Aorta (tissue), 5 donors: Measurements from ENCODE around the gene MRTFA. TPM values are rescaled to one million over a fixed set of nuclear protein-coding genes. Genes with fewer than 3 reads are reported as not detected.
"Not testable (repeated sequence)": the region's sequence is repeated elsewhere in the genome, so short reads cannot be mapped to it uniquely, and the experiment has no call there.

Experiments used
- ATAC-seq: fragments of 200-7000 bp; cut with Tn5 transposase; one replicate; pipeline ENCODE4 v1.9.1; 2022; ENCODE audit warnings: moderate library complexity; ENCODE audit not compliant: low FRiP score
- DNase-seq, 2 donors: peaks; one replicate each; pipeline ENCODE4 v3.0.0-alpha.2; 2020
- H3K27ac ChIP-seq, 2 donors: one replicate each; pipeline ENCODE4 v1.5.1; 2013; ENCODE audit warnings: low read length in 2 of 2, mild to moderate bottlenecking in 2 of 2, moderate library complexity in 2 of 2, control low read depth in 1 of 2, inconsistent platforms in 1 of 2, low read depth in 1 of 2
- H3K27me3 ChIP-seq, 2 donors: one replicate each; pipeline ENCODE4 v1.6.1; 2013; ENCODE audit warnings: control low read depth in 1 of 2, low read length in 1 of 2, mild to moderate bottlenecking in 1 of 2, moderate library complexity in 1 of 2; ENCODE audit not compliant: insufficient read depth in 2 of 2, control insufficient read depth in 1 of 2
- H3K36me3 ChIP-seq, 2 donors: one replicate each; pipeline ENCODE4 v1.6.1; 2013; ENCODE audit warnings: control low read depth in 1 of 2, low read length in 1 of 2, mild to moderate bottlenecking in 1 of 2; ENCODE audit not compliant: insufficient read depth in 2 of 2, control insufficient read depth in 1 of 2
- H3K4me1 ChIP-seq, 2 donors: one replicate each; pipeline ENCODE4 v1.6.1; 2013; ENCODE audit warnings: low read length in 2 of 2, control low read depth in 1 of 2, mild to moderate bottlenecking in 1 of 2, moderate library complexity in 1 of 2; ENCODE audit not compliant: insufficient read depth in 2 of 2, control insufficient read depth in 1 of 2
- H3K4me3 ChIP-seq, 2 donors: one replicate each; pipeline ENCODE4 v1.5.1; 2013; ENCODE audit warnings: low read length in 2 of 2, control low read depth in 1 of 2, mild to moderate bottlenecking in 1 of 2
- H3K9me3 ChIP-seq: one replicate; pipeline ENCODE4 v1.6.1; 2013; ENCODE audit warnings: mild to moderate bottlenecking, low read length; ENCODE audit not compliant: control insufficient read depth
- WGBS, 2 donors: extraction: QIAGEN DNeasy Blood & Tissue Kit; methylation state at CpG; one replicate each; pipeline ENCODE4 v1.1.7; 2013; 5-methylcytosine and 5-hydroxymethylcytosine counted together
- intact Hi-C, 2 donors: fragments of 100-400 bp; cut with DNase I; formaldehyde crosslinking; loops; one replicate each; pipeline versions ENCODE4 v1.14.2 to v1.15.0; 2022
- polyA plus RNA-seq, 2 donors: library from polyadenylated mRNA; stranded (reverse); fragments of 200-250 nt; gene quantifications; one replicate each; pipeline ENCODE4 v1.2.3, GENCODE V29; 2013
- total RNA-seq, 2 donors: library from RNA; stranded (reverse); fragmentation: NEBNext Ultra II Directional; extraction: Animal tissue kit (Norgen Biotek cat#: 25700); gene quantifications; one replicate each; pipeline ENCODE4 v1.2.1, GENCODE V29; 2021
- donor health status: healthy with polysubstance abuse.
- donor health status: Bipolar disorder and iron deficiency.
- donor health status: DM: no; HTN: no; CAD: no.
- donor health status: DM: no; HTN: no; CAD: no.
- donor health status: DM: yes; HTN: yes; CAD: no.

MRTFA gene
- total and polyA plus RNA-seq, 4 donors = 12.9 to 77.4 (median 51.9) TPM

GRCh38 chr22:40678493-40679248 is 42.2 kb upstream of the MRTFA start:
- no peaks in the 10 kb centered on the region for H3K9me3 ChIP-seq

GRCh38 chr22:40676644-40677043 is 40.1 kb upstream of the MRTFA start:
- H3K36me3 ChIP-seq = no peaks in the 10 kb centered on the region
- 93 to 98% methylated on average over 3 of the region's 3 CpGs for WGBS, 2 donors
- no peak overlapping the region for H3K27ac ChIP-seq
- no peak overlapping the region for H3K4me3 ChIP-seq
- DNase-seq (no peak), ATAC-seq (no peak)
- peaks cover 0 to 2% of the 10 kb centered on the region in 2 donors for H3K27me3 ChIP-seq
- H3K4me1 ChIP-seq = no peaks in the 10 kb centered on the region
- no peaks in the 10 kb centered on the region for H3K9me3 ChIP-seq
- intact Hi-C loops = no loop called here

More at GRCh38 chr22:40678493-40679248, 42.2 kb upstream of the MRTFA start:
- intact Hi-C loops = no loop called here
- ATAC-seq (no peak), DNase-seq (no peak)
- Histone ChIP-seq H3K27me3 (peaks cover 0 to 2% of the 10 kb centered on the region in 2 donors), H3K36me3 (no peaks in the 10 kb centered on the region), H3K27ac (no peak overlapping the region), H3K4me3 (no peak overlapping the region), H3K4me1 (no peaks in the 10 kb centered on the region)
- WGBS, 2 donors = 59% methylated on average over 14 of the region's 14 CpGs

- H3K27ac ChIP-seq, intact Hi-C loops, H3K4me1 ChIP-seq, H3K4me3 ChIP-seq, H3K27me3 ChIP-seq, DNase-seq, H3K36me3 ChIP-seq, H3K9me3 ChIP-seq, ATAC-seq: not testable (repeated sequence)
- 98 to 99% methylated on average over 4 of the region's 4 CpGs for WGBS, 2 donors
Observed at GRCh38 chr22:40676166-40676565, 39.6 kb upstream of the MRTFA start.

- H3K4me3 ChIP-seq = no peak overlapping the region
- intact Hi-C loops = no loop called here
- DNase-seq (no peak), ATAC-seq (no peak)
- H3K9me3 ChIP-seq = no peaks in the 10 kb centered on the region
- 89 to 93% methylated on average over 4 of the region's 4 CpGs for WGBS, 2 donors
- H3K4me1 ChIP-seq = no peaks in the 10 kb centered on the region
- H3K27ac ChIP-seq = no peak overlapping the region
- H3K27me3 ChIP-seq = no peaks in the 10 kb centered on the region
- H3K36me3 ChIP-seq = no peaks in the 10 kb centered on the region
Observed at GRCh38 chr22:40674274-40674673, 37.8 kb upstream of the MRTFA start.

GRCh38 chr22:40673017-40673416 is 36.5 kb upstream of the MRTFA start:
- H3K36me3 ChIP-seq = no peaks in the 10 kb centered on the region
- no peak for ATAC-seq
- no peak overlapping the region for H3K27ac ChIP-seq
- 90 to 94% methylated on average over 4 of the region's 4 CpGs for WGBS, 2 donors
- no peak overlapping the region for H3K4me3 ChIP-seq
- no peaks in the 10 kb centered on the region for H3K27me3 ChIP-seq
- DNase-seq = no peak
- no peaks in the 10 kb centered on the region for H3K9me3 ChIP-seq
- no peaks in the 10 kb centered on the region for H3K4me1 ChIP-seq
- intact Hi-C loops = no loop called here

- ATAC-seq (no peak), DNase-seq (no peak)
- WGBS, 2 donors = 89 to 95% methylated on average over 7 of the region's 7 CpGs
- H3K27ac ChIP-seq = no peak overlapping the region
- no peaks in the 10 kb centered on the region for H3K27me3 ChIP-seq
- no peaks in the 10 kb centered on the region for H3K4me1 ChIP-seq
- H3K4me3 ChIP-seq = no peak overlapping the region
- H3K36me3 ChIP-seq = no peaks in the 10 kb centered on the region
- intact Hi-C loops = no loop called here
- H3K9me3 ChIP-seq = no peaks in the 10 kb centered on the region
Observed at GRCh38 chr22:40671796-40672360, 35.4 kb upstream of the MRTFA start.

- WGBS, 2 donors = 96% methylated on average over 13 of the region's 13 CpGs
- Histone ChIP-seq H3K4me3 (no peak overlapping the region), H3K27ac (no peak overlapping the region), H3K9me3 (no peaks in the 10 kb centered on the region), H3K36me3 (no peaks in the 10 kb centered on the region), H3K4me1 (no peaks in the 10 kb centered on the region), H3K27me3 (no peaks in the 10 kb centered on the region)
- no peak for DNase-seq
- intact Hi-C loops = no loop called here
- no peak for ATAC-seq
Observed at GRCh38 chr22:40671369-40671768, 34.9 kb upstream of the MRTFA start.

GRCh38 chr22:40670058-40670457 is 33.5 kb upstream of the MRTFA start:
- WGBS, 2 donors = 87 to 91% methylated on average over 2 of the region's 2 CpGs
- no peaks in the 10 kb centered on the region for H3K4me1 ChIP-seq

More at GRCh38 chr22:40670058-40670457, 33.5 kb upstream of the MRTFA start:
- H3K27me3 ChIP-seq = no peaks in the 10 kb centered on the region
- intact Hi-C loops = no loop called here
- H3K4me3 ChIP-seq = no peak overlapping the region
- no peaks in the 10 kb centered on the region for H3K9me3 ChIP-seq
- no peak for ATAC-seq
- H3K27ac ChIP-seq = no peak overlapping the region
- no peak for DNase-seq
- H3K36me3 ChIP-seq = no peaks in the 10 kb centered on the region
